Measurements from ENCODE around the gene AGXT.

- TF ChIP-seq ZFP30 (CRISPR knock-in tag; IDR thresholded peaks at IDR 0.05) (no peak), PATZ1 (CRISPR knock-in tag; IDR thresholded peaks at IDR 0.05; ENCODE audit: borderline replicate concordance) (no peak), TOX (CRISPR knock-in tag; IDR thresholded peaks at IDR 0.05; ENCODE audit: borderline replicate concordance) (no peak), OSR1 (CRISPR knock-in tag; IDR thresholded peaks at IDR 0.05) (no peak), TSHZ2 (CRISPR knock-in tag; IDR thresholded peaks at IDR 0.05) (no peak), ESRRG (CRISPR knock-in tag; IDR thresholded peaks at IDR 0.05) (no peak), RARB (CRISPR knock-in tag; IDR thresholded peaks at IDR 0.05) (no peak), ZFP3 (CRISPR knock-in tag; IDR thresholded peaks at IDR 0.05) (no peak), CSRNP3 (CRISPR knock-in tag; IDR thresholded peaks at IDR 0.05) (no peak)
Observed at GRCh38 chr2:240915526-240916341, 47.1 kb downstream of the AGXT start.
